H1 (cell line): ENCODE data around the gene TADA2B. TPM values are rescaled to one million over a fixed set of nuclear protein-coding genes. Genes with fewer than 3 reads are reported as not detected.

Source experiments
- MAFK ChIP-seq: IDR thresholded peaks from 2 replicates; pipeline ENCODE4 v1.6.1; 2012; ENCODE audit warnings: low read depth, mild to moderate bottlenecking, improper control_type of control experiment, low read length
- SAP30 ChIP-seq: fragments of 300-600 bp; sonication (generic); IDR thresholded peaks from 2 replicates; pipeline ENCODE4 v1.7.1; 2012; ENCODE audit warnings: low read length, moderate library complexity, mild to moderate bottlenecking, inconsistent platforms; ENCODE audit not compliant: insufficient read depth, insufficient replicate concordance
- TAF7 ChIP-seq: optimal IDR thresholded peaks from 2 replicates; pipeline ENCODE3; 2011; ENCODE audit warnings: low read depth, mild to moderate bottlenecking, inconsistent platforms, low read length, moderate library complexity, borderline replicate concordance
- polyA plus RNA-seq, 7 experiments: library from polyadenylated mRNA; depleted of rRNA in 3 of 7; stranded (reverse) in 5 of 7; unstranded in 2 of 7; fragments of >200 nt in 5 of 7; fragments of 200-250 nt in 2 of 7; gene quantifications; 1 replicate in 5 of 7; 2 replicates in 1 of 7; 4 replicates in 1 of 7; pipeline versions ENCODE4 v1.2.1 to v1.2.3, GENCODE V29; 2011 to 2013; ENCODE audit warnings: missing spikeins in 2 of 7, mixed read lengths in 2 of 7
- total RNA-seq: library from RNA; stranded (reverse); fragmentation: NEBNext Ultra II Directional; extraction: Animal tissue kit (Norgen Biotek cat#: 25700); gene quantifications from 2 replicates; pipeline ENCODE4 v1.2.1, GENCODE V29; 2021
- TF ChIP-seq, protein P1 (sequence below): IDR thresholded peaks from 2 replicates; pipeline ENCODE4 v1.6.1; 2012; ENCODE audit warnings: inconsistent platforms
- TF ChIP-seq, protein P2 (sequence below): IDR thresholded peaks from 2 replicates; pipeline ENCODE4 v1.6.1; 2011; ENCODE audit warnings: low read length, improper control_type of control experiment

TADA2B gene
- total and polyA plus RNA-seq, 2 of the 8 experiments (the other 6 are each of a cell fraction or from before 2014, with no cell fraction given), result 5.7 to 12.1 TPM

DNA sequence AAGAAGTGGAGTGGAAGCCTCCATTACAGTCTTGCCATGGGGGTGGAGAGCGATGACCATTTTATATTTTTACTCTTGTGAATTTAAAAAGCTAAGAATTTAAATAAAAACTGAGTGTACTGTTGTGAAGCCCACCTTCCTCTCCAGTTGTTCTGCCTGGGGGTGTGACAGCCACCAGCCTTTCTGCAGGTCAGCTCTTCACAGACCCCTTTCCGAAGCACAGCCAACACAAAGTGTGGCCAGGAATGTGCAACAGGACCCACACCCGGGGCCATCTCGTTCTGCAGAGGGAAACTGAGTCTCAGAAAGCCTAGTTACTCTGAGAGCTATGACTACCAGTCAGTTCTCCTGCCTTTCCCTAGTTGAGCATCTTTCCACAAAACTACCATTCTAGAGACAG, 23.3 kb downstream of the TADA2B start (continued):
- TF ChIP-seq, protein P1, sequence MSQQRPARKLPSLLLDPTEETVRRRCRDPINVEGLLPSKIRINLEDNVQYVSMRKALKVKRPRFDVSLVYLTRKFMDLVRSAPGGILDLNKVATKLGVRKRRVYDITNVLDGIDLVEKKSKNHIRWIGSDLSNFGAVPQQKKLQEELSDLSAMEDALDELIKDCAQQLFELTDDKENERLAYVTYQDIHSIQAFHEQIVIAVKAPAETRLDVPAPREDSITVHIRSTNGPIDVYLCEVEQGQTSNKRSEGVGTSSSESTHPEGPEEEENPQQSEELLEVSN, result no peak
- TF ChIP-seq TAF7 (no peak), MAFK (no peak), SAP30 (no peak)
- TF ChIP-seq, protein P2, sequence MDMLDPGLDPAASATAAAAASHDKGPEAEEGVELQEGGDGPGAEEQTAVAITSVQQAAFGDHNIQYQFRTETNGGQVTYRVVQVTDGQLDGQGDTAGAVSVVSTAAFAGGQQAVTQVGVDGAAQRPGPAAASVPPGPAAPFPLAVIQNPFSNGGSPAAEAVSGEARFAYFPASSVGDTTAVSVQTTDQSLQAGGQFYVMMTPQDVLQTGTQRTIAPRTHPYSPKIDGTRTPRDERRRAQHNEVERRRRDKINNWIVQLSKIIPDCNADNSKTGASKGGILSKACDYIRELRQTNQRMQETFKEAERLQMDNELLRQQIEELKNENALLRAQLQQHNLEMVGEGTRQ, result no peak
